Activated CD8-positive, alpha-beta T cell treated with anti-CD3 and anti-CD28 coated beads for 36 hours (primary cell): ENCODE results near the gene GATAD1. TPM values are rescaled to one million over a fixed set of nuclear protein-coding genes. Genes with fewer than 3 reads are reported as not detected.

Experiments
- ATAC-seq: fragments of 200-7000 bp; cut with Tn5 transposase; one replicate; pipeline ENCODE4 v1.10.0; 2021; ENCODE audit warnings: mild to moderate bottlenecking, moderate library complexity
- CTCF ChIA-PET: fragments of 350-600 bp; sonication (Branson Sonifier 250); formaldehyde crosslinking; loops from one replicate; lab custom pipeline; 2021; ENCODE audit warnings: antibody characterized with exemption; lab: Charles Lee
- POLR2A ChIA-PET: fragments of 350-600 bp; sonication (Branson Sonifier 250); formaldehyde crosslinking; loops from one replicate; lab custom pipeline; 2021; ENCODE audit warnings: antibody characterized with exemption; lab: Charles Lee
- DNase-seq: peaks from one replicate; pipeline ENCODE4 v3.0.0-alpha.2; 2020
- H3K27ac Mint-ChIP-seq: one replicate; pipeline ENCODE4 v1.8.0; 2021; ENCODE audit warnings: mild to moderate bottlenecking, mixed read lengths
- H3K27me3 Mint-ChIP-seq: one replicate; pipeline ENCODE4 v1.8.0; 2021; ENCODE audit warnings: mixed read lengths
- H3K36me3 Mint-ChIP-seq: one replicate; pipeline ENCODE4 v1.8.0; 2021; ENCODE audit warnings: low read depth, mixed read lengths
- H3K4me1 Mint-ChIP-seq: one replicate; pipeline ENCODE4 v1.8.0; 2021; ENCODE audit warnings: low read depth, mixed read lengths
- H3K4me3 Mint-ChIP-seq: one replicate; pipeline ENCODE4 v1.8.0; 2021; ENCODE audit warnings: mild to moderate bottlenecking, moderate library complexity, mixed read lengths
- H3K9me3 Mint-ChIP-seq: one replicate; pipeline ENCODE4 v1.8.0; 2021; ENCODE audit warnings: mixed read lengths
- CTCF ChIP-seq: fragments of 200-600 bp; IDR thresholded peaks from one replicate; pipeline ENCODE4 v1.8.0; 2022; ENCODE audit warnings: antibody characterized with exemption, mild to moderate bottlenecking
- intact Hi-C: fragments of 100-400 bp; cut with micrococcal nuclease; formaldehyde crosslinking; loops from one replicate; pipeline ENCODE4 v1.10.0; 2022
- total RNA-seq, 2 experiments: library from RNA; stranded (reverse); gene quantifications; one replicate each; pipeline ENCODE4 v1.2.3, GENCODE V29; 2021

GATAD1 gene
- total RNA-seq, 2 experiments from 2014 or later: 19.7 to 19.8 TPM

- DNase-seq (no peak), ATAC-seq (no peak)
- ChIA-PET CTCF (interaction anchor here (0.5 to 4.6 kb wide), 3 partner anchors 11 to 34 kb away, joined by 3 to 38 read pairs (median 7); partner anchors contain the start of gene GATAD1), POLR2A (no interaction called here)
- H3K27ac Mint-ChIP-seq: no peak overlapping the region
- H3K36me3 Mint-ChIP-seq: no peaks in the 10 kb centered on the region
- peaks cover 18% of the 10 kb centered on the region for H3K27me3 Mint-ChIP-seq
- H3K9me3 Mint-ChIP-seq: peaks cover 3% of the 10 kb centered on the region
- TF ChIP-seq CTCF: no peak
- no peak overlapping the region for H3K4me3 Mint-ChIP-seq
- intact Hi-C loops: no loop called here
- no peaks in the 10 kb centered on the region for H3K4me1 Mint-ChIP-seq
Measured at GRCh38 chr7:92413550-92413949, 33.7 kb upstream of the GATAD1 start.

GRCh38 chr7:92415225-92415624, 32.1 kb upstream of the GATAD1 start:
- ChIA-PET POLR2A (interaction anchor here (1.0 to 1.5 kb wide), 2 partner anchors 9 to 32 kb away, joined by 4 read pairs; partner anchors contain the start of gene GATAD1), CTCF (interaction anchor here (1.8 to 4.6 kb wide), 2 partner anchors 9 to 32 kb away, joined by 4 to 38 read pairs; partner anchors contain the start of gene GATAD1)
- peaks cover 11% of the 10 kb centered on the region for H3K27me3 Mint-ChIP-seq
- H3K36me3 Mint-ChIP-seq: no peaks in the 10 kb centered on the region
- intact Hi-C loops: no loop called here
- H3K4me1 Mint-ChIP-seq: no peaks in the 10 kb centered on the region
- ATAC-seq: no peak
- H3K27ac Mint-ChIP-seq: no peak overlapping the region
- DNase-seq: no peak
- H3K9me3 Mint-ChIP-seq: no peaks in the 10 kb centered on the region
- TF ChIP-seq CTCF: no peak
- no peak overlapping the region for H3K4me3 Mint-ChIP-seq

DNA sequence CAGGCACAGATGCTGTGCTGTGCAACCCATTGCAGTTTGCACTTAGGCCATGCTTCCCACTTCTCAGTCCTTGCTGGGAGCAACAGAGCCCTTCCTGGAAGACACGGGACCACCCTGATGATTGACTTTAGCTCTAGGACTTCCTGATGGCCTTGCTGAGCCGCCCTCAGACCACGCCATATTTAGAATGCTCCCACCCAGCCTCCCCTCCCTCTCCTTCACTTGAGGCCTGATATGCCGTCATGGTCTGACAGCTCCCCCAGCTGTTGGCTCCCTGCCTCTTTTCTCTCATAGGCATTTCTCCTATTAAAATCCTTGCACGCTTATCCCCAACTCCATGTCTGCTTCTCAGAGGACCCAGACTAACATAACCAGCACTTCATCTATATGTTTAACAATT, 29.4 kb upstream of the GATAD1 start:
- no peak for ATAC-seq
- no peak for DNase-seq
- Mint-ChIP-seq H3K4me3 (no peak overlapping the region), H3K27ac (no peak overlapping the region), H3K4me1 (no peaks in the 10 kb centered on the region), H3K9me3 (no peaks in the 10 kb centered on the region), H3K27me3 (peaks cover 5% of the 10 kb centered on the region), H3K36me3 (no peaks in the 10 kb centered on the region)
- intact Hi-C loops: no loop called here
- CTCF ChIA-PET: interaction anchor here (1.4 to 2.5 kb wide), 2 partner anchors 13 to 43 kb away, joined by 5 to 7 read pairs; no protein-coding TSS in a partner anchor
- POLR2A ChIA-PET: no interaction called here
- no peak for TF ChIP-seq CTCF

DNA sequence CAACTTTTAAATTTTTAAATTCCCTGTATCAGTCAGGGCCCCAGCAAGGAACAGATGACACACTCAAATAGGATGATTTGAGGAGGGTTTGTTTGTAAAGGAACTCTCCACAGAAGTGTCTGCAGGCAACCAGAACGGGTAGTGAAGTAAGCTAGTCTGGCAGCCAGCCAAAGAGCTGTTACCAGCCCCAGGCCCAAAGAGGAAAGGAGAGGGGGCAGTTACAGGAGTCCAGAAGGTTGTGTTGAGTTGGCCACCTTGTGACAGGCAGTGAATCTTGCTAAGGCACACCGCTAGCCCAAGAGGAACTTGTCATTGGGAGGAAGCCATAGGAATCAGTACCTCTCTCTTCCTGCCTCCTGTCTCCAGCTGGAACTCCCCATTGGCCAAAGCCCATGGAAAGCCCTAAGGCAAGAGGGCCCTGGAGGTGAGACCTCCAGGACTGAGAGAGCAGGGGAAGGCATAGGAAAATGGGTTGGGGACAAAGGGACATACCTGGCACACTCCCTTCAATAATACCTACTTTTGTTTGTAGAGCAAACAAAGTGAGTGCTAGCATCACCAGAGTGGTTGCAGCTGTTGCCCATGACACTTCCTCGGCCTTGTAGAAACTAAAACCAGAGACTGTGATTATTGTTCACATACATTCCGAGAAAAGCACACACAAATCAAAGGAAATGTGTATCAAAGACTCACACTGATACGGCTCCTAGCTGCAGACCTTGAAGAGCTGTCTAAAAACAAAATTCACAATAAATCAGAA, 25.4 kb upstream of the GATAD1 start:
- no peak overlapping the region for H3K4me3 Mint-ChIP-seq
- no peak overlapping the region for H3K27ac Mint-ChIP-seq
- peaks cover 17% of the 10 kb centered on the region for H3K27me3 Mint-ChIP-seq
- intact Hi-C loops: loop anchor here (5.0 kb wide), 1 partner anchor 40 kb away; no protein-coding TSS in a partner anchor
- H3K36me3 Mint-ChIP-seq: no peaks in the 10 kb centered on the region
- no peaks in the 10 kb centered on the region for H3K9me3 Mint-ChIP-seq
- no peak for TF ChIP-seq CTCF
- peaks cover 8% of the 10 kb centered on the region for H3K4me1 Mint-ChIP-seq
- ChIA-PET CTCF (interaction anchor here (1.5 to 7.7 kb wide), 3 partner anchors 7 to 34 kb away, joined by 4 to 120 read pairs (median 38); partner anchors contain the start of gene GATAD1), POLR2A (no interaction called here)
- DNase-seq (no peak), ATAC-seq (no peak)

GRCh38 chr7:92422926-92423325, 24.4 kb upstream of the GATAD1 start:
- intact Hi-C loops: loop anchor here (5.0 kb wide), 1 partner anchor 39 kb away; no protein-coding TSS in a partner anchor
- ATAC-seq (no peak), DNase-seq (no peak)
- Mint-ChIP-seq H3K9me3 (no peaks in the 10 kb centered on the region), H3K27me3 (peaks cover 24% of the 10 kb centered on the region), H3K36me3 (no peaks in the 10 kb centered on the region), H3K4me3 (no peak overlapping the region), H3K27ac (no peak overlapping the region), H3K4me1 (peaks cover 8% of the 10 kb centered on the region)
- POLR2A ChIA-PET: no interaction called here
- TF ChIP-seq CTCF: no peak
- CTCF ChIA-PET: interaction anchor here (2.1 to 7.7 kb wide), 3 partner anchors 8 to 38 kb away, joined by 14 to 120 read pairs (median 38); partner anchors contain the start of gene GATAD1
